22Rv1 (cell line): ENCODE measurements around the gene TMEM30B.

ENCODE experiments used
- ZFX ChIP-seq: fragments of 450-650 bp; IDR thresholded peaks from 2 replicates; pipeline ENCODE4 v1.6.1; 2017; ENCODE audit warnings: antibody characterized with exemption, borderline replicate concordance
- TF ChIP-seq, protein P1 (sequence below): fragments of 450-650 bp; IDR thresholded peaks from 2 replicates; pipeline ENCODE4 v1.5.1; 2017; ENCODE audit warnings: mild to moderate bottlenecking

DNA sequence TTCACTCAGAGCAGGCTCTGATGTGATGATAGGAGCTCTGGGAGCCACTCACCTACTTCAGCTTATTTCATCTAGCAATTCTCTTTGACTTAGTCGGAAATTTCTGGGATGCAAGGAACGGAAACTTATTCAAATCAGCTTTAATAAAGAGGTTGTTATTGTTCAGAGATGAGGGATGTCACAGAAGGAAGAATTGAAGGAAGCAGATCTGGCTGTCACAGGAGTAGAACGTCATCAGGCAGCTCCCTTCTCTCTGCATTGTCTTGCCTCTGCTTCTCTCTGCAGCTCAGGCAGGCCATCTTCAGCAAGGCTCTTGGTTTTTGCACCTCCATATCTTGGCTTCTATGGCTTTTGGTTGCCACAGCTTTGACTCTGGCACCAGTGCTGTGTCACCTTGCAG is 7.6 kb upstream of the TMEM30B start:
- TF ChIP-seq, protein P1, sequence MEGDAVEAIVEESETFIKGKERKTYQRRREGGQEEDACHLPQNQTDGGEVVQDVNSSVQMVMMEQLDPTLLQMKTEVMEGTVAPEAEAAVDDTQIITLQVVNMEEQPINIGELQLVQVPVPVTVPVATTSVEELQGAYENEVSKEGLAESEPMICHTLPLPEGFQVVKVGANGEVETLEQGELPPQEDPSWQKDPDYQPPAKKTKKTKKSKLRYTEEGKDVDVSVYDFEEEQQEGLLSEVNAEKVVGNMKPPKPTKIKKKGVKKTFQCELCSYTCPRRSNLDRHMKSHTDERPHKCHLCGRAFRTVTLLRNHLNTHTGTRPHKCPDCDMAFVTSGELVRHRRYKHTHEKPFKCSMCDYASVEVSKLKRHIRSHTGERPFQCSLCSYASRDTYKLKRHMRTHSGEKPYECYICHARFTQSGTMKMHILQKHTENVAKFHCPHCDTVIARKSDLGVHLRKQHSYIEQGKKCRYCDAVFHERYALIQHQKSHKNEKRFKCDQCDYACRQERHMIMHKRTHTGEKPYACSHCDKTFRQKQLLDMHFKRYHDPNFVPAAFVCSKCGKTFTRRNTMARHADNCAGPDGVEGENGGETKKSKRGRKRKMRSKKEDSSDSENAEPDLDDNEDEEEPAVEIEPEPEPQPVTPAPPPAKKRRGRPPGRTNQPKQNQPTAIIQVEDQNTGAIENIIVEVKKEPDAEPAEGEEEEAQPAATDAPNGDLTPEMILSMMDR = no peak
- no peak for TF ChIP-seq ZFX
